PC-9 (cell line): Measurements from ENCODE around the gene ADM5. TPM values are rescaled to one million over a fixed set of nuclear protein-coding genes. Genes with fewer than 3 reads are reported as not detected.

Experiments used
- BruUV-seq: library from RNA; stranded (reverse); fragments of 400-500 nt; replicated peaks from 2 replicates; lab custom pipeline; 2021; lab: Mats Ljungman, UMichigan
- CTCF ChIA-PET: fragments of 300-600 bp; sonication (Branson Sonifier 250); formaldehyde crosslinking; loops from one replicate; lab custom pipeline; 2022; ENCODE audit warnings: antibody characterized with exemption; lab: Charles Lee
- POLR2A ChIA-PET: fragments of 300-600 bp; sonication (Branson Sonifier 250); formaldehyde crosslinking; loops from one replicate; lab custom pipeline; 2022; ENCODE audit warnings: antibody characterized with exemption; ENCODE audit not compliant: unreplicated experiment; lab: Charles Lee
- DNase-seq, 2 experiments: peaks; one replicate each; pipeline versions ENCODE4 v3.0.0 to v3.0.0-alpha.2; 2015 to 2022; ENCODE audit warnings: mixed read lengths in 1 of 2
- H2AFZ ChIP-seq: fragments of 200-600 bp; sonication (generic); 2 replicates; pipeline ENCODE4 v1.8.1; 2017; ENCODE audit warnings: antibody characterized with exemption
- H3F3A ChIP-seq: fragments of 200-600 bp; sonication (generic); 2 replicates; pipeline ENCODE4 v1.8.1; 2017; ENCODE audit warnings: antibody characterized with exemption, mild to moderate bottlenecking, low read depth; ENCODE audit not compliant: insufficient read depth
- H3K27ac ChIP-seq: fragments of 200-600 bp; sonication (generic); 2 replicates; pipeline ENCODE4 v1.6.1; 2016; ENCODE audit warnings: mixed run types
- H3K27me3 ChIP-seq: fragments of 200-600 bp; sonication (generic); 2 replicates; pipeline ENCODE4 v1.6.1; 2016; ENCODE audit warnings: low read depth, mixed run types; ENCODE audit not compliant: insufficient read depth
- H3K36me3 ChIP-seq: fragments of 200-600 bp; sonication (generic); 2 replicates; pipeline ENCODE4 v1.6.1; 2016; ENCODE audit warnings: low read depth, mixed run types
- H3K4me1 ChIP-seq: fragments of 200-600 bp; sonication (generic); replicated peaks from 2 replicates; pipeline ENCODE4 v1.6.1; 2016; ENCODE audit warnings: mixed run types; ENCODE audit not compliant: insufficient read depth
- H3K4me2 ChIP-seq: fragments of 200-600 bp; sonication (generic); 2 replicates; pipeline ENCODE4 v1.6.1; 2017; ENCODE audit warnings: mixed run types
- H3K4me3 ChIP-seq: fragments of 200-600 bp; sonication (generic); 2 replicates; pipeline ENCODE4 v1.6.1; 2016; ENCODE audit warnings: mixed run types
- H3K79me2 ChIP-seq: fragments of 200-600 bp; sonication (generic); 2 replicates; pipeline ENCODE4 v1.6.1; 2017; ENCODE audit warnings: low read depth, mixed run types
- H3K9me2 ChIP-seq: fragments of 200-600 bp; sonication (generic); 2 replicates; pipeline ENCODE4 v1.8.1; 2017; ENCODE audit warnings: mild to moderate bottlenecking; ENCODE audit not compliant: insufficient read depth
- H3K9me3 ChIP-seq: fragments of 200-600 bp; sonication (generic); 2 replicates; pipeline ENCODE4 v1.8.1; 2016; ENCODE audit warnings: low read depth; ENCODE audit not compliant: insufficient read depth
- H4K20me1 ChIP-seq: fragments of 200-600 bp; sonication (generic); 2 replicates; pipeline ENCODE4 v1.8.1; 2017; ENCODE audit not compliant: insufficient read depth
- CTCF ChIP-seq: fragments of 200-600 bp; sonication (generic); conservative IDR thresholded peaks from 2 replicates; pipeline ENCODE4 v1.6.1; 2017; ENCODE audit warnings: mixed run types, antibody characterized with exemption, mild to moderate bottlenecking, moderate library complexity
- EZH2 ChIP-seq: fragments of 200-600 bp; sonication (generic); IDR thresholded peaks from 2 replicates; pipeline ENCODE4 v1.8.0; 2017; ENCODE audit warnings: antibody characterized with exemption, low read depth
- intact Hi-C: fragments of 100-400 bp; cut with micrococcal nuclease; formaldehyde crosslinking; loops from one replicate; pipeline ENCODE4 v1.10.0; 2022; ENCODE audit not compliant: unreplicated experiment
- microRNA-seq: library from miRNA; unstranded; fragments of <30 nt; microRNA quantifications from one replicate; pipeline ENCODE4 v1.2.0, GENCODE V29; 2021; ENCODE audit warnings: borderline number of aligned reads, borderline replicate concordance
- total RNA-seq: library from RNA; stranded (reverse); gene quantifications from 2 replicates; pipeline ENCODE4 v1.2.3, GENCODE V29; 2021

The ADM5 gene
- total RNA-seq, 1 experiment from 2014 or later = 14.2 TPM

GRCh38 chr19:49739098-49739497 lies 49.7 kb downstream of the ADM5 start:
- no peak overlapping the region for H3K4me3 ChIP-seq
- no peaks in the 10 kb centered on the region for H3K9me3 ChIP-seq
- intact Hi-C loops = no loop called here
- POLR2A ChIA-PET = no interaction called here
- no peak overlapping the region for H3K27ac ChIP-seq
- no peak overlapping the region for H3K4me2 ChIP-seq
- no peaks in the 10 kb centered on the region for H3K79me2 ChIP-seq
- no peak for DNase-seq
- H2AFZ ChIP-seq = no peak overlapping the region
- H4K20me1 ChIP-seq = no peaks in the 10 kb centered on the region
- no peaks in the 10 kb centered on the region for H3K36me3 ChIP-seq
- H3K9me2 ChIP-seq = no peaks in the 10 kb centered on the region
- H3F3A ChIP-seq = no peaks in the 10 kb centered on the region
- CTCF ChIA-PET = no interaction called here
- H3K4me1 ChIP-seq = no peaks in the 10 kb centered on the region
- no TSS peak for BruUV-seq
- no peak for TF ChIP-seq CTCF
- TF ChIP-seq EZH2 = no peak
- H3K27me3 ChIP-seq = no peaks in the 10 kb centered on the region

- ChIA-PET CTCF (no interaction called here), POLR2A (no interaction called here)
- TF ChIP-seq CTCF (no peak), EZH2 (no peak)
- intact Hi-C loops = no loop called here
- Histone ChIP-seq H3F3A (no peaks in the 10 kb centered on the region), H3K27me3 (no peaks in the 10 kb centered on the region), H3K36me3 (no peaks in the 10 kb centered on the region), H3K4me2 (no peak overlapping the region), H3K4me3 (no peak overlapping the region), H4K20me1 (no peaks in the 10 kb centered on the region), H3K79me2 (no peaks in the 10 kb centered on the region), H3K27ac (no peak overlapping the region), H3K9me3 (no peaks in the 10 kb centered on the region), H2AFZ (no peak overlapping the region), H3K4me1 (no peaks in the 10 kb centered on the region), H3K9me2 (no peaks in the 10 kb centered on the region)
- DNase-seq = no peak
- BruUV-seq = no TSS peak
Observed at GRCh38 chr19:49739933-49740332, 50.5 kb downstream of the ADM5 start.

Small RNA genes lying within 50 kb of the gene (microRNA-seq; reads per million reads assigned to microRNA genes)
- not detected for gene MIR5088

Other genes with a start within 250 kb of the ADM5 start
- 0.68 and 0.70 TPM in 2 replicates for gene SLC17A7, start 248.1 kb upstream of the ADM5 start, total RNA-seq
- 156 and 184 TPM in 2 replicates for gene PIH1D1, start 237.8 kb upstream of the ADM5 start, total RNA-seq
- gene ALDH16A1, start 236.4 kb upstream of the ADM5 start, total RNA-seq = 40.9 and 66.8 TPM in 2 replicates
- 5.1 and 5.3 TPM in 2 replicates for gene FLT3LG, start 215.4 kb upstream of the ADM5 start, total RNA-seq
- gene RPL13A, start 202.0 kb upstream of the ADM5 start, total RNA-seq = 2,360 and 3,865 TPM in 2 replicates
- gene RPS11, start 193.2 kb upstream of the ADM5 start, total RNA-seq = 1,702 and 2,282 TPM in 2 replicates
- 4.8 and 6.7 TPM in 2 replicates for gene FCGRT, start 176.9 kb upstream of the ADM5 start, total RNA-seq
- gene RCN3, start 161.6 kb upstream of the ADM5 start, total RNA-seq = 0.75 and 0.96 TPM in 2 replicates
- gene NOSIP, start 109.0 kb upstream of the ADM5 start, total RNA-seq = 63.6 and 71.3 TPM in 2 replicates
- gene PRRG2, start 108.3 kb upstream of the ADM5 start, total RNA-seq = 16.2 TPM in 2 replicates
- 40.4 and 41.3 TPM in 2 replicates for gene PRR12, start 98.4 kb upstream of the ADM5 start, total RNA-seq
- gene RRAS, start 49.5 kb upstream of the ADM5 start, total RNA-seq = 36.6 and 40.6 TPM in 2 replicates
- 86.9 and 91.3 TPM in 2 replicates for gene SCAF1, start 47.4 kb upstream of the ADM5 start, total RNA-seq
- 181 and 220 TPM in 2 replicates for gene IRF3, start 23.7 kb upstream of the ADM5 start, total RNA-seq
- gene BCL2L12, start 23.7 kb upstream of the ADM5 start, total RNA-seq = 80.3 and 84.8 TPM in 2 replicates
- 228 and 261 TPM in 2 replicates for gene PRMT1, start 12.3 kb upstream of the ADM5 start, total RNA-seq
- 1.7 and 2.1 TPM in 2 replicates for gene CPT1C, start 1.5 kb downstream of the ADM5 start, total RNA-seq
- gene TSKS, start 73.7 kb downstream of the ADM5 start, total RNA-seq = not detected in 2 replicates
- gene AP2A1, start 77.4 kb downstream of the ADM5 start, total RNA-seq = 91.8 and 95.1 TPM in 2 replicates
- gene FUZ, start 123.7 kb downstream of the ADM5 start, total RNA-seq = 50.0 and 60.4 TPM in 2 replicates
- gene MED25, start 128.7 kb downstream of the ADM5 start, total RNA-seq = 92.2 and 99.6 TPM in 2 replicates
- gene PTOV1, start 161.6 kb downstream of the ADM5 start, total RNA-seq = 151 and 155 TPM in 2 replicates
- 82.7 and 85.6 TPM in 2 replicates for gene PNKP, start 178.0 kb downstream of the ADM5 start, total RNA-seq
- 109 and 143 TPM in 2 replicates for gene AKT1S1, start 187.8 kb downstream of the ADM5 start, total RNA-seq
- 52.1 and 62.3 TPM in 2 replicates for gene TBC1D17, start 188.1 kb downstream of the ADM5 start, total RNA-seq
- gene IL4I1, start 207.3 kb downstream of the ADM5 start, total RNA-seq = 0.85 TPM in 1 of 2 replicates, not detected in the other
- gene ATF5, start 239.6 kb downstream of the ADM5 start, total RNA-seq = 15.3 and 19.2 TPM in 2 replicates
- gene NUP62, start 239.9 kb downstream of the ADM5 start, total RNA-seq = 66.8 and 101 TPM in 2 replicates